ENCODE results near the gene HOXB7. TPM values are rescaled to one million over a fixed set of nuclear protein-coding genes. Genes with fewer than 3 reads are reported as not detected.

Gene HOXB7
- total RNA-seq, 1 experiment from 2014 or later, result not detected

- no peak overlapping the region for H4K5ac ChIP-seq (ENCODE audit: insufficient read length, low read depth, low read length)
- TF ChIP-seq CTCF (conservative IDR thresholded peaks at IDR 0.05), result no peak
- peak overlapping the region in 1 of 2 experiments; percentile 57; a peak in 2 of 5 replicates for H3K4me3 Mint-ChIP-seq
- no peak overlapping the region for H3K56ac ChIP-seq (ENCODE audit: insufficient read length, low read depth, low read length)
- H3K27me3 ChIP-seq (ENCODE audit: insufficient read depth, low read length), result peaks cover 99% of the 10 kb centered on the region
- no peak overlapping the region for H3K18ac ChIP-seq (ENCODE audit: insufficient read length, low read depth, low read length)
- no peak overlapping the region for H2BK15ac ChIP-seq (ENCODE audit: low read depth, low read length)
- H3K4ac ChIP-seq (ENCODE audit: low read depth, low read length), result no peak overlapping the region
- H3K79me2 ChIP-seq (ENCODE audit: insufficient read depth, low read length), result no peaks in the 10 kb centered on the region
- H3K9me3 Mint-ChIP-seq, result peaks cover 0 to 21% of the 10 kb centered on the region in 2 experiments; a peak in 2 of 5 replicates
- no peak overlapping the region for H3K4me2 ChIP-seq (ENCODE audit: insufficient read depth, insufficient read length, low read length)
- H3K4me1 Mint-ChIP-seq, result peaks cover 8 to 34% of the 10 kb centered on the region in 2 experiments
- H2BK20ac ChIP-seq (ENCODE audit: low read depth, low read length, poor library complexity, severe bottlenecking), result no peak overlapping the region
- no peak overlapping the region for H4K91ac ChIP-seq (ENCODE audit: insufficient read length, low read depth, low read length)
- H3K4me1 ChIP-seq (ENCODE audit: insufficient read depth, low read length), result no peaks in the 10 kb centered on the region
- no peak overlapping the region for H2BK12ac ChIP-seq (ENCODE audit: insufficient read length, low read depth, low read length)
- no peak overlapping the region for H4K8ac ChIP-seq (replicated peaks; ENCODE audit: insufficient read length, low read depth, low read length)
- H2AFZ ChIP-seq (ENCODE audit: low read length), result no peak overlapping the region
- no peaks in the 10 kb centered on the region for H3K9me3 ChIP-seq (ENCODE audit: control insufficient read depth, low read depth, low read length)
- H3K9ac ChIP-seq (ENCODE audit: extremely low read depth, insufficient read length, low read length), result no peak overlapping the region
- H2BK5ac ChIP-seq (ENCODE audit: insufficient read length, low read length), result no peak overlapping the region
- no CpG with 5 or more reads among the region's 26 CpGs for WGBS (ENCODE audit: extremely low coverage, insufficient read length, low lambda C conversion rate)
- no peaks in the 10 kb centered on the region for H3K79me1 ChIP-seq (ENCODE audit: insufficient read depth, low read depth, low read length, poor library complexity, severe bottlenecking)
- H3K27me3 Mint-ChIP-seq (ENCODE audit: low read depth), result peaks cover 100% of the 10 kb centered on the region
- H3T11ph ChIP-seq (ENCODE audit: low read length), result no peak overlapping the region
- H3K27ac ChIP-seq (ENCODE audit: insufficient read length, low read depth, low read length), result no peak overlapping the region
- no peak overlapping the region for H2BK120ac ChIP-seq (ENCODE audit: low read depth, low read length, poor library complexity, severe bottlenecking)
- H3K27ac Mint-ChIP-seq, result no peak overlapping the region
- no peaks in the 10 kb centered on the region for H4K20me1 ChIP-seq (ENCODE audit: control insufficient read depth, insufficient read depth, insufficient read length)
- peak; percentile 75 for DNase-seq
- no peaks in the 10 kb centered on the region for H3K36me3 Mint-ChIP-seq (ENCODE audit: insufficient read depth in 1 of 3, low read depth in 3 of 3)
- no peak overlapping the region for H3K23ac ChIP-seq (ENCODE audit: insufficient read length, low read depth, low read length)
- H3K23me2 ChIP-seq (ENCODE audit: insufficient read length, low read depth, low read length, poor library complexity, severe bottlenecking), result no peaks in the 10 kb centered on the region
- H2AK5ac ChIP-seq (ENCODE audit: insufficient read length, low read length), result no peak overlapping the region
- H3K14ac ChIP-seq (ENCODE audit: insufficient read depth, low read length), result no peak overlapping the region
Measured at GRCh38 chr17:48596735-48597527, 13.9 kb downstream of the HOXB7 start.

Data from H9 (cell line).